ACC112 (cell line): ENCODE data around the gene LTBP2.

Experiments used
- H2AFZ ChIP-seq: fragments of 200-600 bp; sonication (generic); one replicate; pipeline ENCODE4 v1.6.0; 2017; ENCODE audit warnings: antibody characterized with exemption, low read length; ENCODE audit not compliant: unreplicated experiment
- H3K27ac ChIP-seq: fragments of 200-600 bp; sonication (generic); 2 replicates; pipeline ENCODE4 v1.5.1; 2014; ENCODE audit warnings: low read depth, mild to moderate bottlenecking, antibody characterized with exemption, low read length, moderate library complexity
- H3K27me3 ChIP-seq: fragments of 200-600 bp; sonication (generic); 2 replicates; pipeline ENCODE4 v1.6.1; 2014; ENCODE audit warnings: mild to moderate bottlenecking, antibody characterized with exemption, low read length, moderate library complexity, mixed read lengths; ENCODE audit not compliant: insufficient read depth
- H3K36me3 ChIP-seq: fragments of 200-600 bp; sonication (generic); 2 replicates; pipeline ENCODE4 v1.6.1; 2016; ENCODE audit warnings: mild to moderate bottlenecking, antibody characterized with exemption, low read length, moderate library complexity, mixed read lengths; ENCODE audit not compliant: insufficient read depth
- H3K4me1 ChIP-seq: fragments of 200-600 bp; sonication (generic); one replicate; pipeline ENCODE4 v1.6.1; 2016; ENCODE audit warnings: low read length, mixed read lengths; ENCODE audit not compliant: insufficient read depth, unreplicated experiment, control insufficient read depth
- H3K4me3 ChIP-seq: fragments of 200-600 bp; sonication (generic); 2 replicates; pipeline ENCODE4 v1.5.1; 2014; ENCODE audit warnings: mild to moderate bottlenecking, low read depth, low read length
- H3K79me2 ChIP-seq: fragments of 200-600 bp; sonication (generic); one replicate; pipeline ENCODE4 v1.6.0; 2016; ENCODE audit warnings: low read length; ENCODE audit not compliant: control insufficient read depth, unreplicated experiment, insufficient read depth

The LTBP2 gene

GRCh38 chr14:74501135-74501614 lies 110.9 kb downstream of the LTBP2 start:
- H2AFZ ChIP-seq, result no peak overlapping the region
- H3K4me1 ChIP-seq, result no peaks in the 10 kb centered on the region
- H3K27me3 ChIP-seq, result no peaks in the 10 kb centered on the region
- H3K36me3 ChIP-seq, result no peaks in the 10 kb centered on the region; the same call in 1 of the 2 replicates
- no peak overlapping the region for H3K27ac ChIP-seq
- H3K4me3 ChIP-seq, result no peak overlapping the region
- H3K79me2 ChIP-seq, result no peaks in the 10 kb centered on the region

- Histone ChIP-seq H3K27me3 (no peaks in the 10 kb centered on the region), H2AFZ (no peak overlapping the region), H3K4me1 (peaks cover under 1% of the 10 kb centered on the region), H3K4me3 (no peak overlapping the region), H3K79me2 (no peaks in the 10 kb centered on the region), H3K36me3 (no peaks in the 10 kb centered on the region; the same call in 1 of the 2 replicates), H3K27ac (no peak overlapping the region)
Measured at GRCh38 chr14:74500417-74501134, 111.5 kb downstream of the LTBP2 start.

- H3K27ac ChIP-seq, result no peak overlapping the region
- no peaks in the 10 kb centered on the region for H3K27me3 ChIP-seq
- no peak overlapping the region for H2AFZ ChIP-seq
- H3K4me1 ChIP-seq, result peaks cover 21% of the 10 kb centered on the region
- no peaks in the 10 kb centered on the region for H3K36me3 ChIP-seq
- no peak overlapping the region for H3K4me3 ChIP-seq
- peaks cover 33% of the 10 kb centered on the region for H3K79me2 ChIP-seq
Measured at GRCh38 chr14:74495356-74495755, 116.7 kb downstream of the LTBP2 start.

GRCh38 chr14:74493343-74494261 lies 118.4 kb downstream of the LTBP2 start, which contains the start of gene ISCA2:
ISCA2 (plus strand) TSS chr14:74493765; CDS start chr14:74493775, 10 bp downstream.
- Histone ChIP-seq H3K27me3 (no peaks in the 10 kb centered on the region), H3K79me2 (peaks cover 39% of the 10 kb centered on the region), H3K4me1 (peaks cover 37% of the 10 kb centered on the region), H3K27ac (peak within 1 kb of the TSS; percentile 56; the same call in 1 of the 2 replicates), H2AFZ (peak within 1 kb of the TSS; percentile 92), H3K4me3 (peak within 1 kb of the TSS; percentile 97), H3K36me3 (no peaks in the 10 kb centered on the region)

- H3K36me3 ChIP-seq, result 0 out of 2 replicates have a peak, but pooled peaks cover 1% of the 10 kb centered on the region
- peak within 1 kb of the TSS; percentile 92 for H2AFZ ChIP-seq
- no peaks in the 10 kb centered on the region for H3K27me3 ChIP-seq
- peaks cover 42% of the 10 kb centered on the region for H3K4me1 ChIP-seq
- H3K27ac ChIP-seq, result peak within 1 kb of the TSS; percentile 56; the same call in 1 of the 2 replicates
- peaks cover 40% of the 10 kb centered on the region for H3K79me2 ChIP-seq
- H3K4me3 ChIP-seq, result peak within 1 kb of the TSS; percentile 97
Measured at GRCh38 chr14:74492776-74493342, 119.2 kb downstream of the LTBP2 start, which contains the start of gene NPC2. NPC2 (minus strand) TSS chr14:74493305; CDS start chr14:74493274, 31 bp downstream.

- Histone ChIP-seq H3K36me3 (0 out of 2 replicates have a peak, but pooled peaks cover 5% of the 10 kb centered on the region), H3K79me2 (peaks cover 47% of the 10 kb centered on the region), H3K4me3 (peak overlapping the region; percentile 88), H3K27me3 (no peaks in the 10 kb centered on the region), H3K4me1 (peaks cover 49% of the 10 kb centered on the region), H2AFZ (peak overlapping the region; percentile 70), H3K27ac (peak overlapping the region; percentile 56; the same call in 1 of the 2 replicates)
Measured at GRCh38 chr14:74491956-74492775, 119.9 kb downstream of the LTBP2 start.

- Histone ChIP-seq H3K4me3 (no peak overlapping the region), H3K79me2 (peaks cover 60% of the 10 kb centered on the region), H3K27ac (no peak overlapping the region), H3K36me3 (peaks cover 10% of the 10 kb centered on the region; the same call in 1 of the 2 replicates), H3K27me3 (no peaks in the 10 kb centered on the region), H2AFZ (no peak overlapping the region), H3K4me1 (peaks cover 63% of the 10 kb centered on the region)
Measured at GRCh38 chr14:74490486-74490885, 121.6 kb downstream of the LTBP2 start.

- peak overlapping the region; percentile 24 for H3K27ac ChIP-seq
- H3K27me3 ChIP-seq, result no peaks in the 10 kb centered on the region
- peaks cover 11% of the 10 kb centered on the region for H3K36me3 ChIP-seq
- peaks cover 48% of the 10 kb centered on the region for H3K79me2 ChIP-seq
- H2AFZ ChIP-seq, result no peak overlapping the region
- peaks cover 52% of the 10 kb centered on the region for H3K4me1 ChIP-seq
- H3K4me3 ChIP-seq, result 0 out of 2 replicates have a peak overlapping the region, but pooled peaks have one; percentile 0
Measured at GRCh38 chr14:74488786-74489397, 123.1 kb downstream of the LTBP2 start.

GRCh38 chr14:74486164-74486563 lies 125.9 kb downstream of the LTBP2 start:
- Histone ChIP-seq H3K79me2 (peaks cover 32% of the 10 kb centered on the region), H3K4me1 (peaks cover 53% of the 10 kb centered on the region), H2AFZ (no peak overlapping the region), H3K36me3 (peaks cover 30% of the 10 kb centered on the region), H3K27me3 (no peaks in the 10 kb centered on the region), H3K27ac (no peak overlapping the region), H3K4me3 (peak overlapping the region; percentile 4; the same call in 1 of the 2 replicates)
